Left renal pelvis (tissue), 4 donors: ENCODE data around the gene NUP205. TPM values are rescaled to one million over a fixed set of nuclear protein-coding genes. Genes with fewer than 3 reads are reported as not detected.
"Not testable (repeated sequence)": the region's sequence is repeated elsewhere in the genome, so short reads cannot be mapped to it uniquely, and the experiment has no call there.

ENCODE experiments used
- DNase-seq, 4 donors: peaks; one replicate each; pipeline ENCODE4 v3.0.0-alpha.2; 2013; ENCODE audit warnings: low read depth in 4 of 4, low spot score in 3 of 4
- polyA plus RNA-seq, 4 donors: library from polyadenylated mRNA; unstranded; fragments of 120-200 nt; gene quantifications; one replicate each; pipeline ENCODE4 v1.2.1, GENCODE V29; 2013; ENCODE audit not compliant: insufficient read length in 4 of 4

NUP205 gene
- polyA plus RNA-seq, 4 donors, result 48.6 to 71.4 (median 69.6) TPM

DNA sequence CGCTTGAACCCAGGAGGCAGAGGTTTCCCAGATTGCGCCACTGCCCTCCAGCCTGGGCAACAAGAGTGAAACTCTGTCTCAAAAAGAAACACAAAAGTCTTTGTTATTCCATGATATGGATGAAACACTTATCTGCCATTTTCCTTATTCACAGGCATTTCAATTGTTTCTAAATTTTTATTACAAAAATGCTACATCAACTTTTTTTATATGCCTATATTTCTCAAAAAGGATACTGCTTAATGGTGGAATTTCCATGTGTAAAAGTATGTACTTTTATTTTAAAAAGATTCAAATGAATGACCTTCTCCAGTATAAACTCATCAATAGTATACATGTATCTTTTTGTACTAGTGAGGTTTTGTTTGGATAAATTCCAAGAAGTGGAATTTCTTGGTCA lies 62.7 kb downstream of the NUP205 start:
- no peak for DNase-seq

DNA sequence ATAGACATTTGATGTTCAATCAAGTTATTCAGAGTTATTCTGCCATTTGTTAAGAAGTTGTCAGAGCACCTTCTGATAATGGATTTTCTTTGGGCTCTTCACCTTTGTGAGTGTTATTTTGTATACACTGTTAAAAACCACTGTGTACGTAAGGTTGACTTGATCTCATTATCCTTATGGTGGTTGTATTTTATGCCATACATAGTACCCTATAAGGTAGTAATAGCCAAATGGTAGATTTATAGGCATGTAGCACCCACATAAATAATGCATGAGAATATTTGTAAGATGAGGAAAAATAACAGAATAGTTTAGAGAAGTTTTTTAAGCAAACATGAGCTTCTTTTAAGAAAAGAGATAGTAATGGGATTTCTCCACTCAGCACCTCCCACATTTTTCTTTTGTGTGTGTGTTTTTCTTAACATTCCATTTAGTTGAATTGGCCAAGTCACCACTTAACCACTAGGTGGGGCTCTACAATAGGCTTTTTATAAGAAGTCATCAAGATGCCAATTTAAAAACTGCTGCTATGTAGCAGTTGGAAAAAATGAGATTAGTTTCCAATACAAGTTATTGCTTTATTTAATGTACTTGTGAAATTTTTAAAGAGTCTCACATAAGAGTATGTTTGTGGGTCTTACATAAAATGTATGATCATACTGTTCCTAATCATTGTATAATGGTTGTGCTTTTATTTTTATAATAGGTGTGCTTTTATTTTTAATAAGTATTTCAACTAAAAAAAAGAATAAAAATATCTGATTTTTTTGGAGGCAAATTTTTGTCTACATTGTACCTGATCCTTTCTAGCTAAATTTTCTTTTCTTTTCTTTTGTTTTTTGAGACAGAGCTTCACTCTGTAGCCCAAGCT lies 63.5 kb downstream of the NUP205 start:
- peak; percentile 39 to 52 (median 48) for DNase-seq

DNA sequence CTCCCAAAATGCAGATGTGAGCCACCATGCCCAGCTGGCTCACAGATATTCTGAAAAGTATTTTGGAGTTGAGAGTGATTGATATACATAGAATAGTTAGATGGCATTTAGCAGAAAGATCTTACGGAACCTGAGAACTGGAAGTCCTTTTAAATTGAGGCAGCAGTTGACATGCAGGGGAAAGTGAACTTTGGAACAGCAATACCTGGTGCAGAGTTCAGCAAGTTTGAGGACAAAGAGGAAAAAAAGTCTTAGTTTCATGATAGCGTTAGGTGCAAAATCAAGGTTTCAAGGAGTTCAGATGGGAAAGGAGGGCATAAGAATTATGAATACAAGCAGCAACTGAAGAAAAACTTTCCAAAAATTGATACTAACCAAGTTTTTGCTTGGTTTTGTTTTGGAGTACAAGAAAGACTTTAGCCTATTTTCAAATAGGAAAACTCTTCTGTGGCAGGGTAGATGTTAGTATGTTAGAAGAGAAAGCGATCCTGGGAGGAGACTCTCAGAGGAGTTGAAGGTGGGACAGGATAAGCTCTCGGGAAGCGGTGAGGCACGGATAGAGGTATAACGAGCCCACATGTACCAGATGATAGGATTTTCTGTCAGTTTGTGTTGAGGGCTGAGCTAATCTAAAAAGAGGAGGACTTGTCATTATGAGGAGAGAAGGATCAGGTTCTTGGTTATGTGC lies 76.6 kb downstream of the NUP205 start:
- no peak for DNase-seq

GRCh38 chr7:135639690-135640089 lies 82.0 kb downstream of the NUP205 start:
- DNase-seq, result not testable (repeated sequence)

GRCh38 chr7:135644154-135644553 lies 86.4 kb downstream of the NUP205 start:
- DNase-seq, result no peak

DNA sequence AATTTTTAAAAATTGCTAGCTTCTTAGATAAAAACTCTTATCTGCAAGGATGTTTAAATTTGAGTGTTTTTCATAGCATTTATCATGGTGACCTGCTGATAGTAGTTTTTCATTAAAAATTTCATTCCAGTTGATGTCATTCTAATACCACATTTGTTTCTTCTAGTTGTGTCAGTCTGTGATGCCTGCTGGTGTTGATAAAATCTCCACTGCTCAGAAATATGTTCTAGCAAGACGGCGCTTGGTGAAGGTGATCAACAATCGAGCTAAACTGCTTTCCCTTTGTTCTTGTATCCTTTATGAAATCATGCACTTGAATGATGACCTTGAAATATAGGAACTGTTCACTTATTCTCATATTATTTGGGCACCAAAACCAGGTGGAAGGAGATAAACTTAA lies 87.0 kb downstream of the NUP205 start:
- no peak for DNase-seq

DNA sequence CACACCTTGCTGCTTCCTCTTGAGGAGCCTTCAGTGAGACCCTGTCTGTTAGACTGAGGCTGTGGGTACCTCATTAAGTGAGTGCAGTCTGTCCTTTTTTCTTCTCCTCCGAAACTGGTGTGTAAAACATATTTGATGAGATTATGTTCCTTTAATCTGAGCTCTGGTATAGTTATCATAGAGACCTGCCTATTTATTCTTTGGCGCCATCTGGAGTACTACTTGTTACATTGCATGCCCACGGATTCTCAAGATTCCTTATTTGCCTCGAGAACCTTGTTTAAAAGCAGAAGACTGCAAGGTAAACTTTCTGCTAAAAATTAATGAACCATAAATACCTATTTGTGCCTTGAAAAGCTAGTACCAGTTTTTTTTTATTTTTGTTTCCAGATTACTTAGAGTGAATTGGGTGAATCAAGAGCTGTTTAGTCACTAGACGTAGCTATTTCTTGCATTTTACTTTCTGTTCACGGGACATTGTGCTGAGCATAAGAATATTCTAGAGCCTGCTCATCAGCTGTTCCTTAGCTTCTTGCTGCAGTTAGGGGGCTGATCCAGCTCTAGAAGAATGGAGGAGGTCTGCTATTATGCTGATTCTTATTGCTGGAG lies 87.7 kb downstream of the NUP205 start:
- no peak for DNase-seq

- DNase-seq, result no peak
These were observed 90.0 kb downstream of the NUP205 start for GRCh38 chr7:135647755-135648154.

- DNase-seq, result no peak
These were observed 90.5 kb downstream of the NUP205 start for GRCh38 chr7:135648235-135648634.

GRCh38 chr7:135650831-135651573 lies 93.3 kb downstream of the NUP205 start:
- DNase-seq, result no peak

DNA sequence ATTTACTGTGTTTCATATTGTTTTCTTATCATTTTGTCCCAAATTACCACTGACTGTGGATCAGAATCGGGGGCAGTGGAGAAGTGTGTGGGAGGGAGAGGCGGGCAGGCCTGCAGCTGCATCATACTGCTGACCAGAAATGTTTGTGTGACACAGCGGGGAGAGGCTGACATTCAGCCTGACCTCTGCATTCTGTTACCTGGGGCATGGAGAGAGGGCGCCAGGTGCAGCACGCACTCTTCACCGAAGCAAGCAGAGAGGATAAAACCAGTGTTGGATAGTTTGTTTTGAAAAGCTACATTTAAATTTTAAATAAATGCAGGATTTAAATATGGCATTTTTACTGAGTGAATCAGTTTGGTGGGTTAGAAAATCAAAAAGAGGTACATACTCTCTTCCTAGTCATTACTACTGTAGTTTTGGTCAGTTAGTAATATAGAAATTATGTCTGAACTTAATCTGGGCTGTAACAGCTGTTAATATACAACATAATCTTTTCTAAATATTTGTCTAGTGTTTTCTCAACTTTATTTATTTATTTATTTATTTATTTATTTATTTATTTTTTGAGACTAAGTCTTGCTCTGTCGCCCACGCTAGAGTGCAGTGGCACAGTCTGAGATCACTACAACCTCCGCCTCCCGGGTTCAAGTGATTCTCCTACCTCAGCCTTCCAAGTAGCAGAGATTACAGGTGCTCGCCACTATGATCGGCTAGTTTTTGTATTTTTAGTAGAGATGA lies 95.8 kb downstream of the NUP205 start:
- peak in 1 of 4 donors; percentile 30 for DNase-seq

DNA sequence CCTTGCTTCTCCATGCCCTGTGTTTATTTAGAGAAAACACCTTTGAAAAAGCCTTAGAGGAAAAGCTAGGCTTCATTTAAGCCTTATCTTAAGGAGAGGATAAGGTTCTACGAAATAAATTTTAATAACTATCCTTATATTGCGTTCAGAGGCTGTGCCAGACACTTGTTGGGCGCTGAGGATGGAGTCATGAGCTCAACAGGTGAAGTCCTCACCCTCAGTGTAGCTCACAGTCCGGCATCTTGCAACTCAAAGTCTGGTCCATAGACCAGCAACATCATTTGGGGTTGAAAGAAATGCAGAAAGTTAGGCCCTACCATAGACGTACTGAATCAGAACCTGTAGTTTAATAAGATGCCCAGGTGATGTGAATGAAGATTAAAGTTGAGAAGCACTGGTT lies 100.8 kb downstream of the NUP205 start:
- no peak for DNase-seq

- DNase-seq, result no peak
These were observed 101.6 kb downstream of the NUP205 start for GRCh38 chr7:135659159-135659846.

DNA sequence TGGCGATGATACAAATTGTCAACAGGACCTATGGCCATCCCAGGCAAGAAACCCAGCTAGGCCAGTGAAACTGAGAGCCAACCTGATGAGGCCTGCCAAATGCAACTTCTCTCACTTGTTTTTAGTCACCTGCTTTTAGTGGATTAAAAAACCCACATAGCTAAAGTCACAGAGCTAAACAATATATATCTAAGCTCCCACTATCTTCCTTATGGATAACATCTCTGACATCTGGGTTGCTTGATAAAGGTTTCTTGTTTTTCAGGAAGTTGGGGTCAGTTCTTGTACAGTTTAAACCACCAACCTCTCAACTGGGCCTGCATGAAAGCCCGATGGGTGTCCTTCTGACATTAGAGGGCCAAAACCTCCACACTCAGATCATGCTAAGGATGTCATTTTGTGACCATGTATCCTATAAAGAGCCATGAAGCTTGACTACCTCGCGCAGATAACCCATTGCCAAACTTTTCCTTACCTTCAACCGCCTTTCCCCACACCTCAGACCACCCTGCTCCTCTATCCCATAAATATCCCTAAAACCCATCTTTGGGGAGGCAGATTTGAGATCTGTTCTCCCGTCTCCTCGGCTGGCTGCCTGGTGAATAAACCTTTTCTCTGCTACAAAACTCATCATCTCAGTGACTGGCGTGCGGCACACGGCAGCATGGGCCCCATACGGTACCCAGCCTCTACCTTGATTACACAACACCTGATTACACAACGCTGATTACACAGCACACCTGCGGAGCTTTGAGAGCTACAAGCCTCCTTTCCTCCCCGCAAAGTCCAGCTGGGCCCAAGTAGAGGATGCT lies 103.8 kb downstream of the NUP205 start:
- no peak for DNase-seq

DNA sequence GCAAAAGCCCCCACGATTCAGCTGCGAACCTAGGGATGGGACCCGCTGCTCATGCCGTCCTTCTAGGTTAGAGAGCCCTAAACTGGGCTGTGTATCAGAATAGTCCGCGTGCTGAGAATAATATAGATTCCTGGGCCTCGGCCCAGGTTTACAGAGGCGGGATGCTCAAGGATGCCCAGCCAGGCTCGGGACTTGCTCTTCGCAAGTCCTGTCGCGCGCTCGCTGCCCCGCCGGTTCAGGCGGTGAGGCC lies 104.3 kb downstream of the NUP205 start:
- DNase-seq, result no peak

GRCh38 chr7:135662373-135663114 lies 104.8 kb downstream of the NUP205 start, which contains the start of gene STMP1:
TSS of gene STMP1 (plus strand) at chr7:135662514.
- DNase-seq, result peak; percentile 82 to 87 (median 86)

- DNase-seq, result no peak
These were observed 106.4 kb downstream of the NUP205 start for GRCh38 chr7:135664046-135664589.

DNA sequence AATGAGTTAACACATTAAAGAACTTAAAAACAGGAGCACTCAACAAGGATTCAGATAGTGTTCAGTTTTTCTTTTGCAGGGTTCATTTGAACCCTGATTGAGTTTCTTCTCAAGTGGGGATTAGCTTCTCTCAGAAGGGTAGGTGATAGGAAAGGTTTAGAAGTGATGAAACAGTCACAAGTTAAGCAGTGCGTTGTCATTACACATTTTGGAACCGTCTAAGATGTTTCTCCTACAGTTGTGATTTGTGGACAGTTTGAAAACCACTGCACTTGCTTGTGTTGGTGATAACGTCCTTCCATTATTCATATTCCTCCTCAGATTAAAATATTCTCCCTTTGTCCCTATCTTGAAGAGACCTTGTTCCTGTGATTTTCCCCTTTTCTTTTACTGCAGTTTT lies 107.3 kb downstream of the NUP205 start:
- DNase-seq, result no peak
